Inferior parietal cortex (tissue), 1 donor: Measurements from ENCODE around the gene TRIB2.

Experiments
- DNase-seq: peaks from one replicate; pipeline ENCODE4 v3.0.0-alpha.2; 2016; ENCODE audit errors: extremely low spot score

The TRIB2 gene

DNA sequence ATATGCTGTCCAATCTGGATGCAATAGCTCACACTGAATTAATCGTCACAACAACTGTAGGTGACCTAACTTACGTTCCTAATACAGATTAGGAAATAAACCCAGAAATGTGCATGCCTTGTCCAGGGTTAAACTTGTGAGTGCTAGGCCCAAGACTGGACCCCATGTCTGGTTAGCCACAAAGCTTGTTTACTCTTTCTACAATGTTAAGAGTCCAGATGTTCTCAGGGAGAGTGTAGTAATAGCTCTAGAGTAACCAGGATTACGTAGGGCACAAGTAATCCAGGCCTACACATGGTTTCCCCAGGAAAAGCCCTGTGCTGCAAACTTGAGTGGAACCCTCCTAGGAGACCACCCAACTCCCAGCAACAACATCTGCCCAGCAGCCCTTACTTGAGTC lies 26.2 kb downstream of the TRIB2 start:
- no peak for DNase-seq

GRCh38 chr2:12750166-12750905 lies 33.6 kb downstream of the TRIB2 start:
- DNase-seq: no peak

DNA sequence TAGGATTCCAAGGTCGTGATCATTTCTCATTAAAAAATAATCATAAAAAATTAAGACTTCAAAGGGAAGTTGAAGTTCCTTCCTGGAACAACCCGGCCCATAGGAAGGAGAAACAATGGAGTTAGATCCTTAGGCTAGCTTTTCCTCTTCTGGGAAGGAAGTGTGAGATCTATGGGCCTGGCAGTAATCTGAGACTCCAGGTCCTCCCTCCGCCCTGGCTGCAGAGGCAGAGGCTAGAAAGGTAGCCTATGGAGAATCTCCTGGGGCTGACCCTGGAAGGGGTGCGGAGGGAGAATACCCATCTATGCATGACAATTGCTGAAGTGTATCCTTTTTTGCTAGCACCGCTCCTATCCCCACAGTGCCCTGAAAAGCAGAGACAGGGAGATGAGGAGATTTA lies 37.9 kb downstream of the TRIB2 start:
- DNase-seq: no peak

DNA sequence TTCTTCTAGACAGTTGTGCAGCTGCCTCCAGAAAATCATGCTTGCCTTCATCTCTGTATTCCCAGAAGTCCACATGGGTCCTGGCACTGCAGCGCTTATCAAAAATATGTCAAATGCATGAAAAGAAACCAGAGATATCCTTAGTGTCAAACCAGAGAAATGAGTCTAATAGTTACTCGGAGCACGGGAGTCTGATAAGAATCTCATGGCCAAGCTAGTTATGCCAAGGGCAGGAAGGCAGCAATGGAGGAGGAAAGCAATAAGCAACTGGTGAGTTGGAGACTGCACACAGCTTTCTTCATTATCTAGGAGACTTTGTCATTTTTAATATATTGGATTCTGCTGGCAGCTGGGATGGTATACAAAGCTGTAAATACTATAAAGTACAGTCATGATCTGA lies 38.6 kb downstream of the TRIB2 start:
- no peak for DNase-seq

GRCh38 chr2:12759248-12759647 lies 42.5 kb downstream of the TRIB2 start:
- DNase-seq: no peak

- DNase-seq: no peak
Observed at GRCh38 chr2:12761104-12761503, 44.4 kb downstream of the TRIB2 start.

DNA sequence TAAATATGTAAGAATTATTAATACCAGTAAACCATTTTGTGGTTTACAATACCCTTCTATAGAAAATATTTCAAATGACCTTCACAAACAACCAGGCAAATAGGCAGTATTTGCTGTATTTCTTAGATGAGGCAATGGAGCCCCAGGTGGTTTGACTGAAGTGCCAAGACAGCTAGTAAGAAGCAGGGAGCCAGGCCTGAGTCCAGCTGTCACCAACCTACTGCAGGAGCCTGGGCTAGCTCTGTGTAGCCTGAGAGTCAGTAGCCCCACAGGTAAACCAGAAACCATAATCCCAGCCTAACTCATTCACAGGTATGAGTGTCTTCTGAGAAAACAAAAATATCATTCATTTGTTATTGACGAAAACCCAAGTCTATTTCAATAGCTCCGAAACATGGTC lies 45.6 kb downstream of the TRIB2 start:
- no peak for DNase-seq

DNA sequence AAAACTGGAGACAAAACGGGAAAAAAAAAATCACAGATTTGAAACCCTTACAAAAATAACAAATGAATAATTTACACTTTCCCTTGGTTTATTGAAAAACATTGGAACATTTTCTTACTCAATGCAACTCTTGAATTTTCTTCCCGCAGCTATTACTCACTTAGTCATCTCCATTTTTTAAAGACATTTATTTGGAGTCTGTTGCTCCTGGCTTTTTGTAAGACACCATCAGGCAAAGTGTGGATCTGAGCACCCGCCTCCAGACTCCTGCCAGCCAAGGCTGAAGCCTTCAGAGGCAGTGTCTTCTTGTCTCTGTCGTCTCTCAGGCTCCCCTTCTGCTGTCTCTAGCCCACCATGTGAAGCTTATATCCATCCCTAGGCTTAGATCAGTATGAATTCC lies 46.2 kb downstream of the TRIB2 start:
- no peak for DNase-seq

DNA sequence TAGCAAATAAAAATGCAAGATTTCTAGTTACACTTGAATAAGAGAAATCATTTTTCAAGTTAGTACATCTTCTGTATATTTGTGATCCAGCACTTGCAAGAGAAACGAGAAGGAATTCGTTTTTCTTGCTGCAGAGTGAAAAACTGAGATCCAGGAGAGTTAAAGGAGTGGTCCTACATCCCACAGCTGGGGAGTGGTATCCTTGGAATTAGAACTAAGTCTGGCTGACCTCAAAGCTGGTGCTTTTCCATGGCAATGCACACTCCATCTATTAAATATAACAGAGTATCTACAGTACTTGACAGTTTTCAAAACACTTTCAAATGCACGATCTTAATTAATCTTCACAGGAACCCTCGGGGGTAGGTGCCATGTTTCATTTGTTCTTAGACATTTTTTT lies 46.8 kb downstream of the TRIB2 start:
- DNase-seq: no peak

GRCh38 chr2:12764075-12764730 lies 47.5 kb downstream of the TRIB2 start:
- DNase-seq: no peak

DNA sequence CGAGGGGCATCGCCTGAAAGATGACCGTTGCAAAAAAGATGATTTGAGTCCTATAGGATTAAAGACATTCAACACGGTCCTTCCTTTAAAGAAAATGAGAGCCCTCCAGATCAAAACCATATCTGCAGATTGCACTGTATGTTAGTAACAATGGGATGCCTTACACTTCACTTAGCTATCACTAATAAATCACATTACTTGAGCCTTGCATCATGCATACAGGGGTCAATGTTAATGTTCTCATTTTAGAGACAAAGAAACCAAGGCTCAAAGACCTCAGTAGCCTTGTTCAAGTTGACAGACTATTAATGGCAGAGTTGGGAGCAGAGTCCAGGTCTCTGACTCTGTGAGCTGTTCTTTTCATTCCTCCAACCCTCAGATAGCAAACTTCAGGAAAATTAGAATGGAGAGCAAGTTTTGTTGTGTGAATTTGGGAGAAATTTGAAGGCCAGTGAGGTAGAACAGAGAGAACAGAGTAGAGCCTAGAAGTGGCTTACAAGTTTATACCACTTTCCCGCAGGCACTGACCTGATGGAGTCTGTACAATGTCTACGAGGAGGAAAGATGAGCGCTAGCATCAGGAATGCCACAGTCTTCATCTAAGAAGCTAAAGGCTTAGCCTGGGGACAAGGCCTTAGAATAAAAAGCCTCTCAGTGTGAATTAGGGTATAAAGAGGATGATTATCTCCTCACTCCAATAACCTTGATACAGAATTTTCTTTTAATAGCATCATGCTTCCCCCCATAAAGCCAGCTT lies 48.3 kb downstream of the TRIB2 start:
- DNase-seq: no peak

DNA sequence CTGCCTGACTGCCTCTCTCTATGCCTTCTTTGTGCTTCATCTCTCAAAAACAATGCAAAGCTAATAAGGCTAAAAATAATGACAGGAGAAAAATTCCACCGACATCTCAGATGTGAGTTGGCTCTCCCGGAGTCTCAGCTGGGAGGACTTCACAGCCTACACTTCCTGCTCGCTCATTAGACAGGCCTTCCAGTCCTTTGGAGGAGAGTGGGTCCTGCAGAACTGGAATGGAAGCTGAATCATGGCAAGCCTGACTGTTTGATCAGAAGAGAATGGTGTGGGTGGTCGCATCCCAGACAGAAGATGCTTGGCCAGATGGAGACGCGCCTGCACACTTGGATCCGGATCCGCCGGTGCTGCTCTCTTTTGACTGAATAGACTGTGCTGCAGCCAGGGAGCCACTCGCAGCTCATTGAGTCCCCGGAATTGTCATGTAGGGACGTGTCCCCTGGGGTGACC lies 49.7 kb downstream of the TRIB2 start:
- DNase-seq: peak; percentile 29

- DNase-seq: peak; percentile 27
Observed at GRCh38 chr2:12767541-12767940, 50.8 kb downstream of the TRIB2 start.

DNA sequence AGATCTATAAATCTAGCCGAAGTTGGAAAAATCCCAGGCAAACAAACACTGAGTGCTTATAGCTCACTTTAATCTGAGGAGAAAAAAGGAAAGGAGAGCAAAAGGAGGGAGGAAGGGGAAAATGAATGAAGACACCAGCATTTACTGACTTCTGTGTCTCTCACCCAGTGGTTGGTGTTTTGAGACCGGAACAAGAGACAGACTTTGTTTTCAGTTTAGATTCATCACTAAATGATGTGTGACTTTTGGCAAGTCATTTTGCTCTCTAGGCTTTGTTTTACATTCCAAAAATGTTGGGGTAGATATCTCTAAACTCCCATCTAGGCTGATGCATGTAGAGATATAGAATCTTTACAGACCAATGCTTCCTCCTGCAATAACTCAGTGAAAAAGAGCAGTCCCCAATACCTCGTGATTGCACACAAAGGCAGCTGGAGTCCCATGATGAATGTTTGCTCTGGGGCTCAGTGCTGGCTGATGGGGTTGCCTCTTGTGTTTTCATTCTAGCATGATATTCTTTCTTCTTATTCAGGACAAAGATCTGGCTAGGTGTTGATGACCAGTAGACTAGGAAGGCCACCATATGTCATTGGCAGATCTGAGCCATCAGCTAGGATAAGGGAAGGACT lies 51.4 kb downstream of the TRIB2 start:
- DNase-seq: no peak

GRCh38 chr2:12769492-12770105 lies 52.9 kb downstream of the TRIB2 start:
- peak; percentile 24 for DNase-seq

DNA sequence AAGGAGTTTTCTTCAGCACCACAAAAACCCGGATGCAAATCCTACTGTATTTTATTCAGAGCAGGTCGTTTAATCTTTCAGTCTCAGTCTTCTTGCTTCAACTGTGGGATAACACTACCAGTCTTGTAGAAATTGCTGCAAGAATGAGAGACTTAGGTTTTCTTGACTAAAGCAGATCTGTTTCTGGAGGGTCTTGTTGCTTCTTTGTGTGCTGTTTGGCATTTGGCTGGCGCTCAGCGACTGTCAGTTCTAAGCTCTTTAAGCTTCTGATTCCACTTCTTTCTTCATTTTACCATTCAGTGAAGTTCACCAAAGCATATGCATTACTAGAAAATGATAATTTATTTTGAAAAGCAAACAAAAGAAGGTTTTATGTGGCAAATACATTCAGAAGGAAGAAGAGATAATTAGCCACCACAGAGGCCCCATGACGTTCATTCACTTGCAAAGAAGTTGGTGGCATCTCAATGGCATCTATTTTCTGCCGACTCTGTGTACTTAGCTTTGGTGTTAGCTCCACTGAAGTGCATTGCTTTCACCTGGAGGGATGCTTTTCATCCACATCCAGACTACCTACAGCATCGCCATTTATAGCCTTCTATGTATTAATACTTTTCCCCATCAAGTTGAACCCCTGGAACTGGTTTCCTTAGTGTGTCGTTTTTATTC lies 53.7 kb downstream of the TRIB2 start:
- no peak for DNase-seq

DNA sequence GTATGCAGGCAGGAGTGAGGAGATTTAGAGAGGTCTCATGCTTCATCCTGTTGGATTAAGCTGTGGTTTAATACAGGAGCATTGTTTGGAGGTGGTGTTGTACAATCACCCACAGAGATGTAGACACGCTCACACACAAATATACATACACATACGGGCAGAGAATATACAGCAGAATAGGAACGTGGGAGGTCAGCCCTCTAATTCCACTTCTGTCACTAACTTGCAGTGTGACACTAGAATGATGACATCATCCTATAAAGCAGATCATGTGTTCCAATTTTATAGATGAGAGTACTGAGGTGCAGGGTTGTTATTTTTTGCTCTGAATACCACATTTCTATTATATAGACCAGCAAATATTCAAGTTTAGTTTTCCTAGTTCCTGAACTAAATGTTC lies 54.4 kb downstream of the TRIB2 start:
- DNase-seq: no peak

- DNase-seq: no peak
Observed at GRCh38 chr2:12773586-12774394, 57.1 kb downstream of the TRIB2 start.

DNA sequence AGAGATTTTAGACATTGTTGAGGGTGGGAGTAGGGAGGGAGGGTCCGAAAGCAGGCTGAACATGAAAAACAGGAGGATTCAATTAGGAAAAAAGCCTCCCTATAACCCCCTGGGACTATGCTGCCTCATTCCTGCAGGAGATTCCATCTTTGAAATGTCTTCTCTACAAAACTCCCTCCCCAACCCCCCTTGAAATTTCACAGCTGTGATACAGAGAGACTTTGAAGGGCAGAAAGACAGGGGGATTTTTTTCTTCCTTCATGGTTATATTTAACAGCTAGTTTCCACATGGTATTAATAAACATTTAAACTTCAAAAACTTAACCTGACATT lies 57.6 kb downstream of the TRIB2 start:
- no peak for DNase-seq

DNA sequence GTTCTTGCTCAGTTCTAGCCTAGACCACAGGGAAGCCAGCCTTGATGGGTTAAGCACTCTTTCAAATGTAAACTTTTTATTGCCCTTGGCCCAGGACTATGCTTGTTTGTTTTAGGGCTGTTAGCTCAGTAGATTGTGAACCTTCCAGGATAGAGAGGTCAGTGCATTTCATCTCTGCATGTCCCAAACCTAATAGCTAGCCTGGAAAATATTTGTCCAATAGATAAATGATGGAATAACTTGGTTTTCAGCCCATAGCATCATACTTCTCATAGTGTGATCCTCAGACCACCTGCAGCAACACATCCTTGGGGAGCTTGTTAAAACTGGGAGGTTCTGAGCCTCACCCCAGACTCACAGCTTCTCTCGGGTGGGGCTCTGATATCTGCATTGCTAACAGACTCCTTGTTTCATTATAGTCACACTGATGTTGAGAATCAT lies 59.8 kb downstream of the TRIB2 start:
- no peak for DNase-seq

- no peak for DNase-seq
Observed at GRCh38 chr2:12778369-12778768, 61.6 kb downstream of the TRIB2 start.
